ENCODE results near the gene DHX38.

DHX38 gene

DNA sequence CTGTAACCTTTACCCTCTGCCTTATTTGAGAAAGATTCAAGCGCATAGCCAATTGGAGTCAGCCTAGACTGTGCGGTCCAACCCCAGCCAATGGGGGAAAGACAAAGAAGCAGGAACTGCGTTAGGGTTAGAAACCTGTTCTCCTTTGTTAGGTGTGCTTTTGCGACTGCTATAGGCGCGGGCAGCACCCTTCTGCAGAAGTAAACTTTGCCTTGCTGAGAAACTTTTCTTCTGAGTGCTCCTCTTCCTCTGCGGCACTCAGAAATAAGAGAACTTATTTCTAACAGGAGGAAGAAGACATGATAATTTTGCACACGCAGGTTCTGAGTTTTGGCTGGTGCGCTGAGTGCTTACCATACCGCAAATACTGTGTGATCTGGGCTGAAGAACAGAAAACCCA, 9.2 kb upstream of the DHX38 start:
- no peak for DNase-seq

- DNase-seq: no peak
These were observed 8.6 kb upstream of the DHX38 start for GRCh38 chr16:72085002-72085401.

GRCh38 chr16:72091217-72091616, 2.4 kb upstream of the DHX38 start:
- DNase-seq: no peak

GRCh38 chr16:72092832-72093447, 707 bp upstream of the DHX38 start:
- peak in 1 of 2 experiments; percentile 69 for DNase-seq

DNA sequence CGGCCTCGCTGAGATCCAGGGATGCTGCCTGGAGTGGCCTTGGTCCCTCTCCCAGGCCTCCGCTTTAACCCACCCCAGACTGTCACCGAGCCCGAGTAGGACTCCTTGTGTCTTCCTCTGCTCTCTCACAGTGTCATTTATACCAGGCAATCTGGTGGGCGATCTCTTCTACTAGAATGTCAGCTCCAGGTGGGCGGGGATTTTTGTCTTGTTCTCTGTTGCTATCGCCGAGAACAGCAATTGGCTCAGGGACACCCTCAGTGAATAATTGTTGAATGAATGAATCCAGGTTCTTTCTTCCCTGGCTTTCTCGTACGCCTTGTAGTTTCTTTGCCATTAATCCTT, 591 bp downstream of the DHX38 start:
- DNase-seq: no peak

GRCh38 chr16:72098936-72099335, 5.3 kb downstream of the DHX38 start:
- DNase-seq: no peak

DNA sequence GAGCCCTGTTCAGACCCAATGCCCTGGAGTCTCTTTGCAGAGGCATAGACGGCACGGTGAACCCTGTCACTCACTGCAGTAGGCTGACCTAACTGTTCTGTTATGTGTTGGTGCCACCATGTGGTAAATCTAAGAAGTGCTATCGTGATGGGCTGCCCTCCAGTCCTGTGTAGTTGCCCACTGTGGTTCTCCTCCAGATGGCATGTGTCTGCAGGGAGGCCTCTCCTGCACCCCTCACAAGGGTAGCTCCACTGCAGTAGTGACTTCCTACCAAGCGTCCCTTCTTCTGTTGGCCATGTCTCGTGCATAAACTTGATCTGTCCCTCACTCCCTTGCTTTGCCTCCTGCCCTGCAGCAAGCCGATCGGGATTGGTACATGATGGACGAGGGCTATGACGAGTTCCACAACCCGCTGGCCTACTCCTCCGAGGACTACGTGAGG, 5.8 kb downstream of the DHX38 start:
- peak; percentile 9 to 67 for DNase-seq

DNA sequence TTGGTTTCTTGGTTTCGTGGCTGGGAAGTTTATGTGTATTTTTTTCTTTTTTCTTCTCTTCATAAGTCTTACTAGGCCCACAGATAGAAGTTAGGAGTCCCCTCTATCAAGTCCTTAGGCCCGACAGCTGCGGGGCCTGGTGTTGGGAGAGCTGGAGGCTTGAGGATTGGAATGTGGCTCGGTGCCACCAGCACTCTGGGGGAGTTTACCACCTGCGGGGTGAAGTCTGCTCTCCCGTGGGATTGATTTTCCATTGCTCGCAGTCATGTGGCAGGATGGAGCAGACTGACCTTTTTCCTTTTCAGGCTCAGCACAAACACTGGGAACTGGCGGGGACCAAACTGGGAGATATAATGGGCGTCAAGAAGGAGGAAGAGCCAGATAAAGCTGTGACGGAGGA, 7.5 kb downstream of the DHX38 start:
- DNase-seq: no peak

GRCh38 chr16:72104905-72105304, 11.3 kb downstream of the DHX38 start:
- DNase-seq: no peak

GRCh38 chr16:72105978-72106377, 12.3 kb downstream of the DHX38 start:
- no peak for DNase-seq

GRCh38 chr16:72107371-72107770, 13.7 kb downstream of the DHX38 start:
- DNase-seq: no peak

DNA sequence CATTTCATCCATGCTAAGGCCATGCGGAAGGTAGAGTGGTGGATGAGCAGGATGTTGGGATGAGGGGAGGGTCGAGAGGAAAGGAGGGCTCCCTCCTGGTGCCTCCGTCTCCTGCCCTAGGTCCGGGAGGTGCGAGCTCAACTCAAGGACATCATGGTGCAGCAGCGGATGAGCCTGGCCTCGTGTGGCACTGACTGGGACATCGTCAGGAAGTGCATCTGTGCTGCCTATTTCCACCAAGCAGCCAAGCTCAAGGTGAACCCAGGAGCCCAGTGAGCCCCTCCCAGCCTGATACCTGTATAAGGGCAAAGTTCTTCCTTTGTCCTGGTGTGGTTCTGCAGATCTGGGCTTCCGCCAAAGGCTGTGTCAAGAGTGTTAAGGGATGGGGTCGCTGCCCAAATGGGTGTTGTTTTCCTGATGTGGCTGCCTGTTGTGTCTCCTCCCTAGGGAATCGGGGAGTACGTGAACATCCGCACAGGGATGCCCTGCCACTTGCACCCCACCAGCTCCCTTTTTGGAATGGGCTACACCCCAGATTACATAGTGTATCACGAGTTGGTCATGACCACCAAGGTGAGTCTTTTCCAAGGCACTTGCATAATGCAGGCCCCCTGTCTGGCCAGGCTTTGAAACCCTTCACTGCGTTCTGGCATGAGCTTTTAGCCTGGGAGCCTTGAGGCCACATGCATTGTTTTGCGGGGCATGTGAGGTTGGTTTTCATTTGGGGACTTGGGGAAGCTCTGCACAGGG, 14.9 kb downstream of the DHX38 start:
- no peak for DNase-seq

DNA sequence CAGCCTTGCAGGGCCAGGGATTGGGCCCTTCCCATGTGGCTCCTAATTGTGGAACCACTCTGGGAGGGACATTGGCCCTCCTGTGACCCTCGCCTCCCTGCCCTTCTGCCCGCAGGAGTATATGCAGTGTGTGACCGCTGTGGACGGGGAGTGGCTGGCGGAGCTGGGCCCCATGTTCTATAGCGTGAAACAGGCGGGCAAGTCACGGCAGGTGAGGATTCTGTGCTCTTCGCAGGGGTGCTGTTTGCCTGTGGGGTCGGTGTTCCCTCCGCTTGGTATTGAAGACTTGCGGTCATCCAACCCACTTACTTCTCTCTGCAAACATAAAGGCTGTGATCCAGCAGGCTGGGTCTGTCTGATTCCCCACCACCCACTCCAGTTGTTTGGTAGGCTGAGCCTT, 15.7 kb downstream of the DHX38 start:
- no peak for DNase-seq

- no peak for DNase-seq
These were observed 16.4 kb downstream of the DHX38 start for GRCh38 chr16:72109966-72110530.

DNA sequence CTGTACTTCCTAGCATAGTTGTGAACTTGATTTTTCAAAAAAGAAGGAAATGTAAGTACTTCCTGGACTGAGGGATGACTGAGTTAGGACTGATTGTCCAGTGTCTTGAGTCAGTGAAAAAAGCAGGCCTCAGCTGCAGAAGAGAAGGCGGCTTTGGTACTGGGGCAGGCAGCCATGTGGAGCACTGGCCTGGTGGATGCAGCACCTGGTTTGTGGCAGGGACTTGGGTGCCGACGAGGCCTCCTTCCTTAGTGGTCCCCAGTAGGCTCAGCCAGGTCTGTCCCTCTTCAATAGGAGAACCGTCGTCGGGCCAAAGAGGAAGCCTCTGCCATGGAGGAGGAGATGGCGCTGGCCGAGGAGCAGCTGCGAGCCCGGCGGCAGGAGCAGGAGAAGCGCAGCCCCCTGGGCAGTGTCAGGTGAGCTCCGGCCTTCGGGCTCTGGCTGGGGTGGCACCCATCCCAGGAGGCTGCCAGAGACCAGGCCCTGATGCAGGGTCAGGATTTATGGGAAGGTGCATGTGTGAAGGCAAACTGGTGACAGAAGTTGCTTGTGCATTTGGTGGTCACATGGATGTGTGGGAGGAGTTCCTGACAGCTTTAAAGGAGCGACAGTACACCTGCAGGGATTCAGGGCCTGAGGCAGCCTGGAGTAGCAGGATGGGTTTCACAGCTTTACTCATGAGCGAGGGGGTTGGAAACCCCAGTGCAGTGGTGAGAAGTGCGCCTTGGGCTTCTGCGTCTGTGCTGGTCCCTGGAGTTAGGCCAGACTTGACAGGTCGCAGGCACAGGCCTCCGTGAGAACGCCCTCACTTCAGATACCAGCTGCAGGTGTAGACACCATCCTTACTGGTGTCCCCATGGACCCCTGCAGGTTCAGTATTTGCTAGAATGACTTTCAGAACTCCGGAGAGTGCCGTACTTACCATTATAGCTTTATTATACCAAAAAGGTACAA, 17.3 kb downstream of the DHX38 start:
- no peak for DNase-seq

DNA sequence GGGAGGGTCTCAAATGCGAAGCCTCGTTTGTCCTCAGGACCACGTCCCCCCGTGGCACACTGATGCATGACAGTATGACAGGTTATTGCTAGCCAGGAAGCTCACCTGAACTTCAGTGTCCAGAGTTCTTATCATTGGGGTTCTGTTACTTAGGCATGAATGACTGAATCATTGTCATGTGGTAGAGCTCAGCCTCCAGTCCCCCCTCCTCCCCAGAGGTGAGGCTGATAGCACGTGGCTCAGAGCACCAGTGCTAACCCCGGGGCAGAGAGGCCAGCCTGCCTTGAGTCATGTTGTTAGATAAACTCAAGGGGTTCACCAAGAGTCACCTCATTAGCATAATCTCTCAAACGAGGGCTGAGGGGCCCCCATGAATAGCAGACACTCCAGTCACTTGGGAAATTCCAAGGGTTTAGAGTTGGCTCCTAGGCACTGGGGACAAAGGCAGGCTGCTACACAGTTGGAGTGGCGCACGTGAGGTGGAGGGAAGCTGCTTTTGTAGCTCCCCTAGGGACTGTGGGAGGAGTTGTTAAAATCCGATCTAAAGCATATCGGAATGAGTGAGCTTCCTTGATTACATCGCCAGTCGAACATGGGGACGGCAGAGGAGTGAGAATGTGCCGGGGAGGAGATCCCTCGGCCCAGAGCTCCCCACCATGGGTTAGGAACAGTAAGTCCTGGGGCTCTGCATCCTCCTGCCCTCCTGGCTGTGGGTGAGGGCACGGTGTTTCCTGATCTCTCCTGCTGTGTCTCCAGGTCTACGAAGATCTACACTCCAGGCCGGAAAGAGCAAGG, 18.2 kb downstream of the DHX38 start:
- no peak for DNase-seq

DNA sequence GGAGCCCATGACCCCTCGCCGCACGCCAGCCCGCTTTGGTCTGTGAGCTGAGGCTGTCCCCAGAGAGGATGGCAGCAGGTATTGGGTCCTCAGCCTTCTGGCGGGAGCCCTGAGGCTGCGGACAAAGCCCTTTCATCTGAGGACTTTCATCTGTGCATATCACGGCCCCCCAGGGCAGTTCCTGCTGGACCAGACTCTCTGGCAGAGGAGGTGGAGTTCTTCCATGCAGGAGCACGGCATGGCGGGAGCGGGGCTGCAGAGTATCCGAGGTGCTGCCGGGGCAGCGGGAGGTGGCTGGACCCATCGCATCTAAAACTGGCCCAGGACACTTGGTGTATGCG, 18.8 kb downstream of the DHX38 start:
- DNase-seq: no peak

GRCh38 chr16:72112906-72113615, 19.4 kb downstream of the DHX38 start:
- DNase-seq: no peak

DNA sequence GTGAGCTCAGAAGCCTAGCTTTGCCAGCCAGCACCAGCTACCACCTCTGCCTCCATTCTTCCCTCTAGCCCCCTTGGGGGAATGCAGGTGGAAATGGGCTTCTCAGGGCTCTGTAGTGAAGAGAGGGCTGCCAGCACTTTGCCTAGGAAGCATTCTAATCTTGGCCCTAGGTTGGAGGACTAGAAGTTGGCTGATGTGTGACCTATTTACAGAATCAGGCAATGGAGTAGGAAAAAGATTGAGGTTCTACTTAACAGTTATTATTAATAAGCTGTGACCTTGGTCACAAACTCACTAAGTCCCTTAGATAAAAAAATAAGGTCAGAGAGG, 19.9 kb downstream of the DHX38 start:
- no peak for DNase-seq

GRCh38 chr16:72120026-72120425, 26.4 kb downstream of the DHX38 start:
- DNase-seq: no peak

DNA sequence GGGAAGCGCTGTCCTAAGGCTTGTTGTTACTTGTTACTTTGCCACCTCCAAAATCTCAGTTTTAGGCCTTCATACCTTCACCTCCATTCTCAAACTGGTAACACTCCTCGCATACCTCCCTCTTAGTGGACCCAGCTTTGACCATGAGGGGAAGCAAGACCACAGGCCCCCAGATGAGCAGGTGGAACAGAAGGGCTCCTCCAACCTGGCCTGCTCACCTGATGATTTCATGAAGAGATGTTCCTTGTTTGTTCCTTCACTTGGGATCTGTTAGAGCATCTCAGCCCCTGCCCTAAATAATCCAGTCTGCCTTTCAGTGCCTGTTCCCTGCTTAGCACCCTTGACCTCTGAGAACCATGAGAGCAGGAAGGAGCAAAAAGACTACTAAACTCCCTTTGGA, 28.7 kb downstream of the DHX38 start:
- no peak for DNase-seq

DNA sequence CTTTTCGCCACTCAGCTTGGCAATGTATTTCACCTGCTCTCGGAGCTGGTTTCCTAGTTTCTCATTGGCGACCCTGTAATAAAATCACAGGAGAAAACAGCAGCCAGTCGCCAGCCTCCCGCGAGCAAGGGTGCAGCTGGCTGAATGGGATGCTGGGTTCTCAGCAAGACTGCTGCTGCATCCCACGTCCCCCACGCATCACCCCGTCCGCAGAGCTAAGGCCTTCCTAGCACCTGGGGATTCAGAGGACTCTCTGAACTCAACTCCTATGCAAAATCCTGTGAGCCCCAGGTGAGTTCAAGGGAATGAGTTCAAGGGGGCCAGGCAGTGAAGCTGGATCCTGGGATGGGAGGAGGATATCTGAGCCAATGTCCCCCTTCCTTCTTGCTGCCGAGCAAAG, 29.3 kb downstream of the DHX38 start:
- no peak for DNase-seq

Measured in SW 1271 (cell line).